ENCODE results near the gene APBB2.

- TF ChIP-seq, protein P1, sequence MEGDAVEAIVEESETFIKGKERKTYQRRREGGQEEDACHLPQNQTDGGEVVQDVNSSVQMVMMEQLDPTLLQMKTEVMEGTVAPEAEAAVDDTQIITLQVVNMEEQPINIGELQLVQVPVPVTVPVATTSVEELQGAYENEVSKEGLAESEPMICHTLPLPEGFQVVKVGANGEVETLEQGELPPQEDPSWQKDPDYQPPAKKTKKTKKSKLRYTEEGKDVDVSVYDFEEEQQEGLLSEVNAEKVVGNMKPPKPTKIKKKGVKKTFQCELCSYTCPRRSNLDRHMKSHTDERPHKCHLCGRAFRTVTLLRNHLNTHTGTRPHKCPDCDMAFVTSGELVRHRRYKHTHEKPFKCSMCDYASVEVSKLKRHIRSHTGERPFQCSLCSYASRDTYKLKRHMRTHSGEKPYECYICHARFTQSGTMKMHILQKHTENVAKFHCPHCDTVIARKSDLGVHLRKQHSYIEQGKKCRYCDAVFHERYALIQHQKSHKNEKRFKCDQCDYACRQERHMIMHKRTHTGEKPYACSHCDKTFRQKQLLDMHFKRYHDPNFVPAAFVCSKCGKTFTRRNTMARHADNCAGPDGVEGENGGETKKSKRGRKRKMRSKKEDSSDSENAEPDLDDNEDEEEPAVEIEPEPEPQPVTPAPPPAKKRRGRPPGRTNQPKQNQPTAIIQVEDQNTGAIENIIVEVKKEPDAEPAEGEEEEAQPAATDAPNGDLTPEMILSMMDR (IDR thresholded peaks at IDR 0.05; ENCODE audit: control extremely low read depth in 1 of 3, insufficient read depth in 1 of 3, low read depth in 1 of 3, low read length in 3 of 3): peak; percentile 74 to 84 (median 83)
- TF ChIP-seq YY1 (IDR thresholded peaks at IDR 0.05; ENCODE audit: low read depth, low read length) (peak; percentile 94), ZNF274 (IDR thresholded peaks at IDR 0.05; ENCODE audit: borderline replicate concordance, extremely low read depth, low read length) (no peak), CREB1 (IDR thresholded peaks at IDR 0.05) (no peak), RAD21 (IDR thresholded peaks at IDR 0.05 in 1 of 2, conservative IDR thresholded peaks at IDR 0.05 in 1 of 2; ENCODE audit: low read depth in 2 of 2, low read length in 2 of 2) (peak; percentile 54 to 69), POLR2A (IDR thresholded peaks at IDR 0.05; ENCODE audit: control extremely low read depth in 1 of 2, low read depth in 2 of 2, low read length in 2 of 2) (no peak), SP1 (IDR thresholded peaks at IDR 0.05; ENCODE audit: low read depth, low read length) (no peak), TAF1 (IDR thresholded peaks at IDR 0.05; ENCODE audit: low read depth, low read length) (no peak)
- TF ChIP-seq, protein P2, sequence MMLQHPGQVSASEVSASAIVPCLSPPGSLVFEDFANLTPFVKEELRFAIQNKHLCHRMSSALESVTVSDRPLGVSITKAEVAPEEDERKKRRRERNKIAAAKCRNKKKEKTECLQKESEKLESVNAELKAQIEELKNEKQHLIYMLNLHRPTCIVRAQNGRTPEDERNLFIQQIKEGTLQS (IDR thresholded peaks at IDR 0.05; ENCODE audit: insufficient read depth, low read depth, low read length): no peak
Observed at GRCh38 chr4:40924096-40924792, 290.1 kb downstream of the APBB2 start.

Data from H1 (cell line).